Measurements from ENCODE around the gene FHIT.

- TF ChIP-seq POLR2A (IDR thresholded peaks at IDR 0.05; ENCODE audit: low read depth) (no peak), EP300 (IDR thresholded peaks at IDR 0.05) (no peak), CTCF (IDR thresholded peaks at IDR 0.05) (no peak)
These were observed 302.8 kb downstream of the FHIT start for GRCh38 chr3:60948488-60948887.

All from esophagus muscularis mucosa (tissue), 4 donors.